K562 (cell line): ENCODE data around the gene EFHC1. TPM values are rescaled to one million over a fixed set of nuclear protein-coding genes. Genes with fewer than 3 reads are reported as not detected.

Source experiments
- ATAC-seq: fragments of 200-7000 bp; cut with Tn5 transposase; 3 replicates; pipeline ENCODE4 v1.9.1; 2020; ENCODE audit warnings: moderate library complexity
- BruUV-seq: library from RNA; stranded (reverse); fragments of 400-500 nt; replicated peaks from 2 replicates; lab custom pipeline; 2021; lab: Mats Ljungman, UMichigan
- CTCF ChIA-PET: fragments of 300-600 bp; formaldehyde crosslinking; extraction: SDS; loops from one replicate; lab custom pipeline; 2021; ENCODE audit warnings: low intra/inter-chr PET ratio; lab: Yijun Ruan, JAX
- POLR2A ChIA-PET: fragments of 300-600, 350-650 bp; sonication (Branson Sonifier 250); formaldehyde crosslinking; extraction: SDS; loops from one replicate; lab custom pipeline; 2021; ENCODE audit warnings: antibody characterized with exemption, inconsistent platforms; lab: Yijun Ruan, JAX
- DNase-seq, 4 experiments: peaks; one replicate each; pipeline versions ENCODE4 v3.0.0 to v3.0.0-alpha.2; 2011 to 2018; ENCODE audit warnings: low spot score in 3 of 4, mixed read lengths in 3 of 4; ENCODE audit errors: extremely low read depth in 1 of 4
- FAIRE-seq: peaks from 2 replicates; lab custom pipeline; 2011; peaks lifted over from hg19 to GRCh38; lab: Jason Lieb, UNC
- H2AFZ ChIP-seq: 2 replicates; pipeline ENCODE4 v1.6.0; 2011; ENCODE audit warnings: low read depth, low read length, control low read depth, inconsistent platforms
- H3K27ac ChIP-seq: fragments of 200-600 bp; 3 replicates; pipeline ENCODE4 v1.8.0; 2011; ENCODE audit warnings: low read depth, mild to moderate bottlenecking, control low read depth, inconsistent platforms, low read length, moderate library complexity, mixed read lengths; ENCODE audit errors: extremely low read depth
- H3K27me3 ChIP-seq, 2 experiments: fragments of 300-600 bp in 1 of 2; 2 replicates in 1 of 2; 3 replicates in 1 of 2; pipeline versions ENCODE4 v1.6.0 to v1.8.0; 2011; ENCODE audit warnings: inconsistent platforms in 2 of 2, low read length in 2 of 2, mild to moderate bottlenecking in 1 of 2, mixed read lengths in 1 of 2, moderate library complexity in 1 of 2; ENCODE audit not compliant: control insufficient read depth in 2 of 2, insufficient read depth in 2 of 2
- H3K36me3 ChIP-seq: fragments of 300-600 bp; 3 replicates; pipeline ENCODE4 v1.8.0; 2011; ENCODE audit warnings: mild to moderate bottlenecking, low read length, inconsistent platforms; ENCODE audit not compliant: control insufficient read depth, insufficient read depth
- H3K4me1 ChIP-seq, 2 experiments: fragments of 200-600 bp in 1 of 2; replicated peaks in 1 of 2; 2 replicates in 1 of 2; 3 replicates in 1 of 2; pipeline versions ENCODE4 v1.5.1 to v1.8.0; 2011; ENCODE audit warnings: inconsistent platforms in 2 of 2, low read length in 2 of 2, mild to moderate bottlenecking in 1 of 2, mixed read lengths in 1 of 2, moderate library complexity in 1 of 2; ENCODE audit not compliant: control insufficient read depth in 2 of 2, insufficient read depth in 2 of 2
- H3K4me2 ChIP-seq: 2 replicates; pipeline ENCODE4 v1.6.1; 2011; ENCODE audit warnings: low read length, control low read depth, inconsistent platforms, mixed read lengths; ENCODE audit not compliant: insufficient read depth
- H3K4me3 ChIP-seq: fragments of 200-600 bp; sonication (generic), shearing (Covaris generic); 2 replicates; pipeline ENCODE4 v1.5.1; 2016; ENCODE audit warnings: control low read depth, inconsistent platforms
- H3K79me2 ChIP-seq: fragments of 200-600 bp; 3 replicates; pipeline ENCODE4 v1.8.0; 2011; ENCODE audit warnings: low read length, inconsistent platforms; ENCODE audit not compliant: control insufficient read depth, insufficient read depth
- H3K9ac ChIP-seq, 2 experiments: 2 replicates each; pipeline versions ENCODE4 v1.6.0 to v1.6.1; 2011; ENCODE audit warnings: low read depth in 2 of 2, low read length in 2 of 2, control low read depth in 1 of 2, inconsistent platforms in 1 of 2, mild to moderate bottlenecking in 1 of 2, mixed read lengths in 1 of 2; ENCODE audit not compliant: insufficient read depth in 1 of 2
- H3K9me1 ChIP-seq: one replicate; pipeline ENCODE4 v1.6.0; 2011; ENCODE audit warnings: inconsistent platforms, mild to moderate bottlenecking, low read length, moderate library complexity; ENCODE audit not compliant: control insufficient read depth, insufficient read depth
- H3K9me3 ChIP-seq: replicated peaks from 2 replicates; pipeline ENCODE4 v1.5.1; 2011; ENCODE audit warnings: low read depth, low read length, inconsistent platforms; ENCODE audit not compliant: control insufficient read depth, insufficient read depth
- H4K20me1 ChIP-seq: replicated peaks from 2 replicates; pipeline ENCODE4 v1.6.1; 2011; ENCODE audit warnings: low read length, inconsistent platforms, mixed read lengths; ENCODE audit not compliant: control insufficient read depth, insufficient read depth
- ELF2 ChIP-seq: fragments of 250-450 bp; sonication (Bioruptor Pico); IDR thresholded peaks from 2 replicates; pipeline ENCODE4 v1.5.0; 2021; ENCODE audit warnings: mild to moderate bottlenecking
- FOXO4 ChIP-seq: fragments of 450-650 bp; formaldehyde crosslinking; IDR thresholded peaks from 2 replicates; pipeline ENCODE4 v1.4.0; 2020; ENCODE audit warnings: mild to moderate bottlenecking, moderate library complexity
- MEIS2 ChIP-seq: fragments of 450-650 bp; IDR thresholded peaks from 2 replicates; pipeline ENCODE4 v1.6.1; 2014; ENCODE audit warnings: mild to moderate bottlenecking; ENCODE audit not compliant: partially characterized antibody
- MLLT1 ChIP-seq, 2 experiments: fragments of 450-650 bp; IDR thresholded peaks; 2 replicates each; pipeline ENCODE4 v1.6.1; 2016
- NCOA2 ChIP-seq, 2 experiments: fragments of 450-650 bp; IDR thresholded peaks; 2 replicates each; pipeline ENCODE4 v1.6.1; 2018; ENCODE audit warnings: mild to moderate bottlenecking in 2 of 2, moderate library complexity in 1 of 2; ENCODE audit not compliant: partially characterized antibody in 2 of 2
- NCOR1 ChIP-seq: fragments of 450-650 bp; IDR thresholded peaks from 2 replicates; pipeline ENCODE4 v1.6.1; 2016; ENCODE audit warnings: mild to moderate bottlenecking, moderate library complexity
- RAD21 ChIP-seq, 2 experiments: fragments of 250-450 bp in 1 of 2; fragments of 450-650 bp in 1 of 2; sonication (Bioruptor Pico) in 1 of 2; formaldehyde crosslinking in 1 of 2; IDR thresholded peaks in 1 of 2; conservative IDR thresholded peaks in 1 of 2; 2 replicates each; pipeline versions ENCODE4 v1.4.0 to v1.8.0; 2020 to 2022; ENCODE audit warnings: mild to moderate bottlenecking in 2 of 2, moderate library complexity in 1 of 2
- RBM34 ChIP-seq: fragments of 200-400 bp; formaldehyde crosslinking; IDR thresholded peaks from 2 replicates; pipeline ENCODE4 v1.6.1; 2018; ENCODE audit warnings: low read length, borderline replicate concordance; ENCODE audit not compliant: insufficient read depth
- SLC30A9 ChIP-seq: fragments of 250-450 bp; sonication (Bioruptor Pico); IDR thresholded peaks from 2 replicates; pipeline ENCODE4 v1.8.0; 2022; ENCODE audit warnings: mild to moderate bottlenecking, moderate library complexity
- SREBF1 ChIP-seq: fragments of 150-350 bp; IDR thresholded peaks from 2 replicates; pipeline ENCODE4 v1.6.1; 2014; ENCODE audit warnings: antibody characterized with exemption, low read depth, low read length, borderline replicate concordance
- SUPT5H ChIP-seq: fragments of 450-650 bp; IDR thresholded peaks from 2 replicates; pipeline ENCODE4 v1.6.1; 2016
- ZC3H4 ChIP-seq: sonication (generic); formaldehyde crosslinking; IDR thresholded peaks from 2 replicates; pipeline ENCODE4 v1.9.0; 2021; ENCODE audit warnings: missing genetic modification reagents, borderline replicate concordance
- ZFX ChIP-seq: sonication (generic); formaldehyde crosslinking; IDR thresholded peaks from 2 replicates; pipeline ENCODE4 v1.8.0; 2022; ENCODE audit warnings: mild to moderate bottlenecking, missing genetic modification reagents, moderate library complexity
- ZNF316 ChIP-seq: fragments of 450-650 bp; IDR thresholded peaks from 2 replicates; pipeline ENCODE4 v1.6.1; 2016
- ZNF408 ChIP-seq: fragments of 250-450 bp; sonication (Bioruptor Pico); IDR thresholded peaks from 2 replicates; pipeline ENCODE4 v1.4.0; 2020; ENCODE audit warnings: low read depth, mild to moderate bottlenecking, moderate library complexity
- ZNF507 ChIP-seq: conservative IDR thresholded peaks from 2 replicates; pipeline ENCODE4 v1.6.1; 2017; ENCODE audit warnings: missing genetic modification characterization, missing compliant biosample characterization
- WGBS: fragments of 100-300 bp; shearing (Covaris generic); methylation state at CpG from one replicate; pipeline ENCODE4 v1.1.6; 2016; ENCODE audit warnings: low coverage, mixed read lengths; ENCODE audit not compliant: insufficient coverage; ENCODE audit errors: missing lambda C conversion rate; 5-methylcytosine and 5-hydroxymethylcytosine counted together
- in situ Hi-C: fragments of 300-500 bp; cut with MboI; formaldehyde crosslinking; loops from 4 replicates; pipeline ENCODE4 v1.15.0; 2018; ENCODE audit warnings: inconsistent platforms, mixed read lengths
- intact Hi-C: fragments of 100-400 bp; cut with micrococcal nuclease; formaldehyde crosslinking; loops from 2 replicates; pipeline ENCODE4 v1.14.2; 2022
- polyA plus RNA-seq, 8 experiments: library from polyadenylated mRNA; depleted of rRNA in 4 of 8; stranded (reverse) in 5 of 8; unstranded in 3 of 8; fragments of >200 nt; fragmentation: Nextera tagmentation in 2 of 8; fragmentation: Illumina TruSeq in 1 of 8; extraction: Ambion mirVana in 2 of 8; extraction: Trizol in 1 of 8; gene quantifications; 2 replicates each; pipeline versions ENCODE4 v1.2.1 to v1.2.3, GENCODE V29; 2011 to 2014; ENCODE audit warnings: inconsistent platforms in 1 of 8, missing spikeins in 1 of 8
- total RNA-seq, 7 experiments: library from RNA; depleted of rRNA in 6 of 7; stranded (reverse); fragments of >200 nt in 6 of 7; fragmentation: Illumina TruSeq in 2 of 7; extraction: Trizol in 2 of 7; gene quantifications; 2 replicates each; pipeline versions ENCODE4 v1.2.1 to v1.2.3, GENCODE V29; 2011 to 2021; ENCODE audit warnings: low replicate concordance in 1 of 7
- TF ChIP-seq, protein P1 (sequence below): sonication (generic); formaldehyde crosslinking; IDR thresholded peaks from 2 replicates; pipeline ENCODE4 v1.8.0; 2023; ENCODE audit warnings: mild to moderate bottlenecking, missing genetic modification reagents

EFHC1 gene
- total and polyA plus RNA-seq, 9 of the 15 experiments (the other 6 are each of a cell fraction or from before 2014, with no cell fraction given): 9.5 to 31.0 (median 14.9) TPM

DNA sequence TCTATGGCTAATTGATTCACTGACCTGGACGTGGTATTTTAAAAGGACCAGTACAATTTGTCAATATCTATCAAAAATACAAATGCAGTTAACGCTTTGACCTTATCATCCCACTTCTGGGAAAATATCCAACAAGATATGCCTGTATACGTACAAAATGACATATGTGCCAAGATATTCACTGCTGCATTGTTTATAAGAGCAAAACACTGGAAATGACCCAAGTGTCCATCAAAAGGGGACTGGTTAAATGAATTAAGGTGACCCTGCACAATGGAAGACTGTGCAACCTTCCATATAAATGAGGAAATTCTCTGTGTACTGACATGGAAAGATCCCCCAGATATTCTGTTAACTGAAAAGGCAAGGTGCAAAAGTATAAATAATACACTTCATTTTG lies 142.8 kb downstream of the EFHC1 start:
- DNase-seq: no peak
- H3K4me1 ChIP-seq: peaks cover 3 to 10% of the 10 kb centered on the region in 2 experiments
- intact Hi-C loops (no loop called here), in situ Hi-C loops (no loop called here)
- no peak overlapping the region for H3K27ac ChIP-seq
- peaks cover 14% of the 10 kb centered on the region; the same call in 1 of the 2 replicates for H4K20me1 ChIP-seq
- no peaks in the 10 kb centered on the region for H3K9me3 ChIP-seq
- POLR2A ChIA-PET: interaction anchor here (1.0 to 1.2 kb wide), 2 partner anchors 11 to 16 kb away, joined by 3 to 10 read pairs; no protein-coding TSS in a partner anchor
- WGBS: 16% methylated on average over 3 of the region's 3 CpGs
- no peak overlapping the region for H2AFZ ChIP-seq
- no peaks in the 10 kb centered on the region for H3K9me1 ChIP-seq
- no TSS peak for BruUV-seq
- no peak overlapping the region for H3K9ac ChIP-seq
- ATAC-seq: no peak
- H3K4me3 ChIP-seq: no peak overlapping the region
- H3K27me3 ChIP-seq: no peaks in the 10 kb centered on the region
- H3K79me2 ChIP-seq: peaks cover 33% of the 10 kb centered on the region
- no peaks in the 10 kb centered on the region for H3K36me3 ChIP-seq
- no peak for FAIRE-seq
- H3K4me2 ChIP-seq: no peak overlapping the region
- no peak for TF ChIP-seq ZFX (CRISPR knock-in tag)
- no peak for TF ChIP-seq MLLT1 (IDR thresholded peaks at IDR 0.05)
- no peak for TF ChIP-seq NCOR1
- TF ChIP-seq ELF2: no peak
- no peak for TF ChIP-seq MEIS2
- TF ChIP-seq, protein P1, sequence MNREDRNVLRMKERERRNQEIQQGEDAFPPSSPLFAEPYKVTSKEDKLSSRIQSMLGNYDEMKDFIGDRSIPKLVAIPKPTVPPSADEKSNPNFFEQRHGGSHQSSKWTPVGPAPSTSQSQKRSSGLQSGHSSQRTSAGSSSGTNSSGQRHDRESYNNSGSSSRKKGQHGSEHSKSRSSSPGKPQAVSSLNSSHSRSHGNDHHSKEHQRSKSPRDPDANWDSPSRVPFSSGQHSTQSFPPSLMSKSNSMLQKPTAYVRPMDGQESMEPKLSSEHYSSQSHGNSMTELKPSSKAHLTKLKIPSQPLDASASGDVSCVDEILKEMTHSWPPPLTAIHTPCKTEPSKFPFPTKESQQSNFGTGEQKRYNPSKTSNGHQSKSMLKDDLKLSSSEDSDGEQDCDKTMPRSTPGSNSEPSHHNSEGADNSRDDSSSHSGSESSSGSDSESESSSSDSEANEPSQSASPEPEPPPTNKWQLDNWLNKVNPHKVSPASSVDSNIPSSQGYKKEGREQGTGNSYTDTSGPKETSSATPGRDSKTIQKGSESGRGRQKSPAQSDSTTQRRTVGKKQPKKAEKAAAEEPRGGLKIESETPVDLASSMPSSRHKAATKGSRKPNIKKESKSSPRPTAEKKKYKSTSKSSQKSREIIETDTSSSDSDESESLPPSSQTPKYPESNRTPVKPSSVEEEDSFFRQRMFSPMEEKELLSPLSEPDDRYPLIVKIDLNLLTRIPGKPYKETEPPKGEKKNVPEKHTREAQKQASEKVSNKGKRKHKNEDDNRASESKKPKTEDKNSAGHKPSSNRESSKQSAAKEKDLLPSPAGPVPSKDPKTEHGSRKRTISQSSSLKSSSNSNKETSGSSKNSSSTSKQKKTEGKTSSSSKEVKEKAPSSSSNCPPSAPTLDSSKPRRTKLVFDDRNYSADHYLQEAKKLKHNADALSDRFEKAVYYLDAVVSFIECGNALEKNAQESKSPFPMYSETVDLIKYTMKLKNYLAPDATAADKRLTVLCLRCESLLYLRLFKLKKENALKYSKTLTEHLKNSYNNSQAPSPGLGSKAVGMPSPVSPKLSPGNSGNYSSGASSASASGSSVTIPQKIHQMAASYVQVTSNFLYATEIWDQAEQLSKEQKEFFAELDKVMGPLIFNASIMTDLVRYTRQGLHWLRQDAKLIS (CRISPR knock-in tag): no peak
- TF ChIP-seq ZNF408 (CRISPR knock-in tag): no peak
- TF ChIP-seq ZNF316: no peak
- TF ChIP-seq RAD21 (CRISPR knock-in tag; conservative IDR thresholded peaks at IDR 0.05 in 1 of 2, IDR thresholded peaks at IDR 0.05 in 1 of 2): no peak
- TF ChIP-seq ZC3H4 (CRISPR knock-in tag): no peak
- TF ChIP-seq ZNF507 (tag): no peak
- TF ChIP-seq SLC30A9: no peak
- no peak for TF ChIP-seq NCOA2 (IDR thresholded peaks at IDR 0.05; ENCODE audit: partially characterized antibody in 2 of 2)
- TF ChIP-seq SREBF1: no peak
- TF ChIP-seq RBM34: no peak
- TF ChIP-seq FOXO4 (CRISPR knock-in tag): no peak
- TF ChIP-seq SUPT5H: no peak
- CTCF ChIA-PET: no interaction called here
